Stimulated activated CD8-positive, alpha-beta memory T cell treated with anti-CD3 and anti-CD28 coated beads, Interleukin-7, amount 100 ng/mL, for 1 hour (primary cell): ENCODE measurements around the gene FEV.

ENCODE experiments used
- DNase-seq, 2 donors: peaks; one replicate each; pipeline ENCODE4 v3.0.0-alpha.2; 2020; ENCODE audit warnings: low read depth in 2 of 2

Gene FEV

DNA sequence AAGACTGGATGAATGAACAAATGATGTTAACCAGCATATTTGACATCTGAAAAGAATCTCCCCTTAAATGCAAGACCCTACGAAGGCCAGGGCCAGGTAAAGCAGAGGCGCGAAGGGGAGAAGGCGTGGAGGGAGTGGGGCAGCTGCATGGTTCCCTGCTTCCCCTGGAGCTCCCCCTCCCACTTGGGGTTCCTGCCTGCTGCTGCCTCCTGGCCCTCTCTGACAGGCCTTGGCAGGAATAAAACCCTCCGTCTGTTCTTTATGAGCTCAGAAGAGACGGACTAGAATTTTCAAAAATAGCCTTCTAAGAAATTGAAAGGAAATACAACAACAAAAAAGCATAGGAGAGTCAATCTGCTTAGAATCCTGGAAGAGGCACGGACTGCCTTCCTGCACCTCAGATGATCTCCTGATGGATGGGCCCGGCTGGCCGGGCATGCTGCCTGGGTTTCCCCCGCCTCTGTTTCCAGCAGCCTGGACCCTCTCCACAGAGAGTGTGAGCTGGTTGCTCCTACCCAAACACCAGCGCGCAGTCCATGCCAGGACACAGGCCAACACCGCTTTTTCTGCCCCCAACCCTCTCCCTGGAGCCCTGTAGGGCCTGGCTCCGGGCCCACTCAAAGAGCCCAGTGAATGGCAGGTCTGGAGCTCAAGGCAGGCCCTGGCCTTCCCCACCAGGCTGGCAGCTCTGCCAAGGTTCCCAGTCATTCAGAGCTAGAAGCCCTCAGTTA is 32.4 kb upstream of the FEV start:
- no peak for DNase-seq

DNA sequence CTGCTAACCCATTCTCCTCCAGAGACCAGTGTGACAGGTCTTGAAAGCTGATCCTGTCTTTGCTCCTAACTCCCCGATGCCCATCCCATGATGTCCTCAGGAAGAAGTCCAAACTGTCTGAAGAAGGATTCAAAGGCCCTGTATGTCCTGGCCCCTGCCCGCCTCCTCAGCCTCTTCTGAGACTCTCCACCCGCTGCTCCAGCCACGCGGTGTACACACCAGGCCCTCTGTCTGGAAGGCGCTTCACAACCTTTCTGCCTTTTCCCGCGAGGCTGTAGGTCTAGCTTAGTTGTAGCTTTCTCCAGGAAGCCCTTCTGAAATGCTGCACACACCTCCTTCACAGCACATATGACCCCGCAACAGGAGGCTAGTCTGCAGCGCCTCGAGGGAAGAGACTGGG is 31.7 kb upstream of the FEV start:
- DNase-seq, result no peak

DNA sequence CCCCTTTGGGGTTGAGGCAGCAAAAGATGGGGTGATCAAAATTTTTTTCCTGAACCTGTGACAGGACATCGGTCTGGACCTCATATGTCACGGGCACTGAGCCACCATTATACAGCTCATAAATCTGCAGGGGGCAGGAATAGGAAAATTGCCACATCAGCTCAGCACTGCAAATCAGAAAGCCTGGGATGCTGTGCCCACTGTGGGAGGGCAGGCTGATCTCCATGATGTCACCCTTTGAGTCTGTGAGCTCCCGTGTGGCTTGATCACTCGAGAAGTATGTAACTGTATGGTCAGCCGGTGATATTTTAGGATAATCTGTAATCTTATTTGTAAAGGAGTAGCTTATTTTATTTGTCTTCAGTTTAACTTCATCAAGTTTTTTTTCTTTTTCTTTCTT is 25.9 kb upstream of the FEV start:
- no peak for DNase-seq

DNA sequence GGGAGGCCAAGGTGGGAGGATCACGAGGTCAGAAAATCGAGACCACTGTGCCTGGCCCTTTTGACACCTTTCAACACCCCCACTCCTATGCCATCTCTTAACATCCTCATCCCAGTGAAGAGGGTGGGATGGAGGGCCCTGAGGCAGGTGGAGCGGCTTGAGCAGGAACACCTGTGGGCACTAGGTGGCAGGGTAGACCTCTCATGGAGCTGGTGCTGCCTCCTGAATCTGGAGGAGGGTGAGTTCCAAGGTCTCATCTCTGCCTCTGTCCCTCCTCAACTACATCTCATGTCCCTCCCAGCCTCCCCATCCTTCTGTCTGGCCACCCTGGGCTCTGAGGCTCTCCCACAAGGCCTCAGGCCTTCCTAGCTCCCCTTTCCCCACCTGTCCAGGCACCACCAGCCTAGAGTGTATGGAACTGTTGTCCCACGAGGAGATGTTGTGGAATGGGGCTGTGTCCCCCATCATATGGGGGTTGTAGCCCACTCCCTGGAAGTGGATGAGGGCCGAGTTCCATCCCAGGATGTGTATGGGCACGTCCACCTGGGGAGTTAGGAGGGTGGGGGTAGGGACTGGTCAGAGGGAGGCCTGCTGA is 25.3 kb upstream of the FEV start:
- no peak for DNase-seq

DNA sequence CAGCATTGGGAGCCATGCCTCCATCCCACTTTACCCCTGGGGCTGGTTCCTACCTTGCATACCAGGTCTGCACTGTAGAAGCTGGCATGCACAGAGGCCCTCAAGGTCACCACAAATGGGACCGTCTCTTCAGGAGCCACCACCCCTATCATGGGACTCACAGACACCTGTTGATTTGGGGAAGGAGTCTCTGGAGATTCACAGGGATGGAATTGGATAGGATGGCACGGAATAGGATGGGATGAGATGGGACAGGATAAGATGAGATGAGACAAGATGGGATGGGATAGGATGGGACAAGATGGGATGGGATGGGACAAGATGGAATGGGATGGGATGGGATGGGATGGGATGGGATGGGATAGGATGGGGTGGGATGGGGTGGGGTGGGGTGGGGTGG is 24.3 kb upstream of the FEV start:
- no peak for DNase-seq

DNA sequence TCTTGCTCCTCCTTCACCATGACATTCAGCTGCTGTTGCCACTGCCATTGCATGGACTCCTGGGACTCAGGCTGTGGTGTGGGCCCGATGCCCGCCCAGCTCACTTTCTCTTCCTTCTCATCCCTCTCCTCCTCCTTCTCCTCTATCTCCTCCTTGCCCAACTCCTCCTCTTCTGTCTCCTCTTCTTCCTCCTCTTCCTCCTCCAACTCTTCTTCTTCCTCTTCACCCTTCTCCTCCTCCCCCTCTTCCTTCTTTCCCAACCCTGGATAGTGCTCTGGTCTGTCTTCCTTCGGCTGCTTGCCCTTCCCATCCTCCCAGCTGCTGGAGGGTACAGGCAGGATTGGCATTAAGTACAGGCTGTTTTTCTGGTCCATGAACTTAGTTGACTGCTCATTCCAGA is 19.0 kb upstream of the FEV start:
- no peak for DNase-seq

DNA sequence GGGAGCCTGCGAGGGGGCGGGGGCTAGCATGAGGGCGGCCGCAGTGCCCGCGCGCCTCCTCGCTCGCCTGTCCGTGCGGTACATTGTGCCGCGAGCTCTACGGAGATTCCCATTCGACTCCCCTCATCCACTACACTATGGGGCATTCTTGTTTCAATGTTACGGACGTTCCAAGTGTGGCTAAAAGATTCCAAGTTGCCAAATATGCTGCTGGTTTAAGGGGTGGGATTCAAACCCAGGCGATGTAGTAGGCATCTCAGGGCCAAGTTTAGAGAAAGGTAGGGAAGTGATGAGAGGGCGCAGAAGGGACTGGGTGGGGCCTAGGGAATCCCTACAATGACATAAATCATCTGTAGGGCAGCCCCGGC is 18.3 kb upstream of the FEV start:
- DNase-seq, result no peak

DNA sequence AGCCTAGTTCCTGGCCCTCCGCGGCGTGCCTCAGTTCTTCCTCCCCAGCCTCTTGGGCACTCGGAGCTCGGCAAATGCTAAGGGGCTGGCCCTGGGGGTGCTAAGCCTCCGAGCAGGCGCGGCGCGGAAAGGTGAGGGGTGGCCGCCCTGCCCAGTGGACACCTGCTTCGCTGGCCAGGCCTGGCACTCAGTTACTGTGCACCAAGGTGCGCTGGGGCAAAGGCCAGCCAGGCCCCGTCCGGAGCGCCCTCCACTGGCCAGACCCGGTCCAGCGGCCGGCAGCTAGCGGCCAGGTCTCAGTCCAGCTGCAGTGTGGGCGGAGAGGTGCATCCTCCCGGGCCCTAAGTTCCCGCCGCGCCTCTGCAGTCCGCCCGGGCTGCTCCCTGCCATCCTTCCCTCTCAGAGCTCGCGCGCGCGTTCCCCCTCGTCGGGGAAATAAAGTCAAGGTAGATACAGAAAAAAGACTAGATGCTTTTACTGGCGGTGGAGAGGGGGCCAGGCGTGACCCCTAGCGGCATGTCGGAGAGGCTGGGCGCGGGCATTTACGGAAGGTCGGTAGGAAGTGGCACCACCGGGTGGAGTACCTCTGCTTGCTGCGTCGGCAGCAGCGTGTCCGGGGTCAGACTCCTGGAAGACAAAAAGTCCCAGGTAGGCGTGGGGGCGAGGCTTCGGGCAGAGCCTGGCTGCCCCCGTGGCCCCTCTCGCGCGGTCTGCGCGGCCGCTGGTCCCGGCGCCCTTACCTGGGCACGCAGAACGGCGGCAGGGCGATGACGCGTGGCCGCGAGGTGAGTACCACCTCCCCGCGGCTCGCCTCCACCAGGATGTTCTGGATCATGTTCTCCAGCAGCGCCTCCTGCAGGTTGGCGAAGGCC is 17.6 kb upstream of the FEV start:
- no peak for DNase-seq

DNA sequence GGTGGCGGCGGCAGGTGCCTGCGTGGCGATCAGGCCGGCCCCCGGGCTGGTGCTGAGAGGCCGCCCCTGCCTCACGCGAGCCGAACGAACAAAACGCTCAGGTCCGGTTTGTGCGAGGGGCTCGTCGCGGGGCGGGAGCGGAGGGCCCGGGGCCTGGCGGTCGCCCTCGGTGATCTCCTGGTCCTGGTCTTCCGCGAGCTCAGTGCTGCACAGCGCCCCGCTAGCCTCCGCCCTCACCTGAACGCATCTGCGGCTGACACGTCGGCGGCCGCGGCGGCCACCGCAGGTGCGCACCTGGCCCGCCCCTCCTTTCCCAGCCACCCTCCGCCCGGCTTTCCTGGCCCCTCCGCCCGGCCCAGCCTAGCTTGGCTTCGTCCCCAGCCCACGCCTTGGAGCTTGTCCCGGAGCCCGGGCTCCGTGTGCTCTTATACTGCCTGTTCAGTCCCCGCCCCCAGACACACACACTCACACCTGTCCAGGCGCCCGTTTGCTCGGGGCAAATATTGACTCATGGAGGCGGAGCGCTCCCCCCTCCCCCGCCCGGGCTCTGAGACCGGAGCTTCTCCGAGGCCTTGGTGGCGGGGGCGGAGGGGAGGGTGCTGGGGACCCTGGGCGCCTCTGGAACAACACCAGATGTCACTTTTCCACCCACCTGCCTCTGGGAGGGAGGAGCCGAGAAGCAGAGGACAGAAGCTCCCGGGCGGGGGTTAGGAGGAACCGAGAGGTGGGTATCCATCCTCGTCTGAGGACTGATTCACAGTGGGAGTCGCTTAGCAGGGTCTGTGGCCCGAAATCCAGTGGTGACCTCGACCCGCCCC is 16.8 kb upstream of the FEV start:
- DNase-seq, result no peak

DNA sequence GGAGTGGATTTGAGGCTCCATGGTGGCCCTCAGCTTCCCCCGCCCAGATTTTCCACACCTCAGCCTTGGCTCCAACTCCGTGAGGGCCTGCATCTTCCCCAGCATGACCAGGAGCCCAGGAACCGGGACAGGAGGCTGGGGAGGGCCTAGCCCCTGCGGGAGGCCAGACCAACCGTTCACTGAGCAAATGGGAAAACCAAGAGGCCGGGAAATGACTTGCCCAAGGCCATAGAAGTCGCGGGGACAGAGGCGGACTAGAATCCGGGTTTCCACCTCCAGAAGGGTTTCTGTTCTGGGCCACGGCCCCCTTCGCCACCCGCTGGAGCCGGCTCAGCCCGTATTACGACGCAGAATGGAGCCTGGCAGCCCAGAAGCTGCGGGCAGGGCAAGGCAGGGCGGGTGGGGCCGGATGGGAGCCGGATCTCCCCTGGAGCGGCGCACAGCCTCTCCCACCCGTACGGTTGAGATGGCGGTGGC is 16.2 kb upstream of the FEV start:
- DNase-seq, result no peak

DNA sequence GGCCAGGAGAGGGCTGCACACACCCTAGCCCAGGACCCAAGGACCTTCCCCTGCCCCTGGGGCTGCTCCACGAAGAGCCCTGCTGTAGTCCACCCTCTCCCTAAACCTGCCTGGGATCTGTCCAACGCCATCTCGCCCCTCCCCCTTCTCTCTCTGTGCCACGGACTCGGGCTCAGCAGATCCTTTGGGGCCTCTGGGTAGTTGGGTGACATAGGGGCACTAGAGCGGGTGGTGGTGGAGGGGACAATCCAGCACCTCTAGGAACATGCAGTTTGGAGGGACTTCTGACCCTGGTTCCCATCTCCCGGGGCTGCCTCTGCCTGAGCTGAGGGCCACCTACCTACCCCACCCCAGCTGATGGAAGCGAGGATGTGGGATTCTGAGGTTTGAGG is 15.6 kb upstream of the FEV start:
- DNase-seq, result no peak

DNA sequence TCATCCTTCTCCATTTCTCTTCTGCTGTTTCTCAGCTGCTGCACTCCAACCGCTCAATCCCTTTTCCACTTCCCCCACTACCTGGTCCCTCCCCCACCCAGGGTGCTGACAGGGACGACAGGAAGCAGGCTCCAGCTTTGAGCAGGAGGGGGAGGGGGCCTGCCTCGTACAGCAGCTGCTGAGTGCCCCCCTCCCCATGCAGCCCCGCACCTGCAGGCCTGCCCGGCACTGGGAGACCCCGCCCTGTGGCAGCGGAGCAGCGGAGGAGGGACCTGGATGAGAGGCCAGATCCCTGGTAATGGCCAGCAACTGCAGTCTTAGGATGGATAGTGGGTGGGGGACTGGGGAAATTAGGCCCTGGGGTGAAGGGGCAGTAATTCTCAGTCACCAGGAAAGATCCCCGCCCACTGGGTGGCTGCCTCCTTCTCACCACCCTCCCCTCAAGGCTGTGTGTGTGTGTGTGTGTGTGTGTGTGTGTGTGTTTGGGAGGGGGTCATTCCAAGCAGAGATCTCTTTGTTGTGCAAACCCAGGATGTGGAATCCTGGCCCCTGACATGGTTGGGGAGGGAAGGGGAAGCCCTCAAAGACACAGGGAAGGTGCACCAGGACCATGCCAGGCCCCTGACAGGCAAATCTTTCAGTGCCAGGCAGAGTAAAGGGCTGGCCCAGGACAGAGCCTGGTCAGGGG is 15.0 kb upstream of the FEV start:
- no peak for DNase-seq

DNA sequence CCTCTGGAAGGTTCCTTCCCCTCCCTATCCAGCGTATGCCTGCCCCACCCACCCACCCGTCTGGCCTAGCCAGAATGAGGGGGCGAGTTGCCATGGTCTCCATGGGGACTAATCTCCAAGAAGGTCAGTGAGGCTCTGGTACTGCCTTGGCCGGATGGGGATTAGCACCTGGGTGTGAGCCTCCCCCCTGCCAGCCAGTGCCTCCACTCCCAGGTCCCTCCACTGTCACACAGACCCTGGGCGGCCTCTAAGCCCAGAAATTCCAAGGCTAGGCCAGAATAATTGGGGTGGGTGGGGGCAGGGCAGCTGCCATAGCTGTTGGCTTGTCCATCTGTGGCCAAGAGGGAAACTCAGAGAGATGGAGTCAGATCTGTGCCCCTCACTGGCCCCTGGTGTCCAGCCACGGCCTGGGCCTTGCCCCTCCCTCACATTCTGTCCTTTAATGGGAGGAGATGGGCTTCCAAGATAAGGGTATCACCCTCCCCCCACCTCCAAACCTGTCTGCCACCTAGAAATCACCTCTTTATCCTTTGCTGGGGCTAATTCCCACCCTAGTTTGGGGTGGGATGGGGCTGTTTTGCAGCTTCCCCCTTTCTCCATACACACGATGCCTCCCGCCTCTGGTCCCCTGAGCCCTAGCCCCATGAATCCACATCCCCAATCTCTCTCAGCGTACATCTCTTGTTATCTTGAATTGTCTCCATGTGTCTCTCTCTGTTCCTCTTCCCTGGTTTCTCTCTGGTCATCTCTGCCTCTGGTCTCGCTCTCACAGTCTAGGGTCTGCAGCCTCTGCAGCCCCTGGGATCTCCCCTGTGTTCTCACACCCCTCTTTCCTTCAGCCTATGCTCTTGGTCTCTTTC is 14.3 kb upstream of the FEV start:
- no peak for DNase-seq

DNA sequence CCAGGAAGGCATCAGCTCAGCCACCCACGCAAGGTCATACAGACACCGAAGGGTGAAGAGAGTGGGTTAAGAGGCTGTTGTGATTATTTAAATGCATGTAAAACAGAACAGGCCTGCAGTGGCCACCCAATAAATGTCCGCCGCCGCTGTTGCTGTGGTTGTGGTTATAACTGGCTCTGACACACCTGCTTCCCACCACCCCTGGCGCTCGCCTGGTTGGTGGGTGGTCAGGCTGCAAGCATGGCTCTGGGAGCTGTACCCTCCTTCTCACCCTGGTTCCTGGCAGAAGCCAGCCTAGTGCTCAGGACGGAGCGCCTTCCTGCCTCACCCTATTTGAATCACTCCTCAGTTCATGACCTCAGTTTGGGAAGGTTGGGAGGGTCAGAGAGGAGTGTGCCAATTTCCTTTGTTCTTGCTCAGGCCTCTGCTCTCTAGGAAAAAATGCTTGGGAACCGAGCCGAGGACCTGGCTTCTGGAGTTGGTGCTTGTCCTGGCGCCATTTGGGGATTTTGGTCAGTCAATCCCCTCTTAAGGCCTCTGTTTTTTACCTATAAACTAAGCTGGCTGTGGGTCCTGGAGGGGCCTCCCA is 13.5 kb upstream of the FEV start:
- DNase-seq, result no peak

DNA sequence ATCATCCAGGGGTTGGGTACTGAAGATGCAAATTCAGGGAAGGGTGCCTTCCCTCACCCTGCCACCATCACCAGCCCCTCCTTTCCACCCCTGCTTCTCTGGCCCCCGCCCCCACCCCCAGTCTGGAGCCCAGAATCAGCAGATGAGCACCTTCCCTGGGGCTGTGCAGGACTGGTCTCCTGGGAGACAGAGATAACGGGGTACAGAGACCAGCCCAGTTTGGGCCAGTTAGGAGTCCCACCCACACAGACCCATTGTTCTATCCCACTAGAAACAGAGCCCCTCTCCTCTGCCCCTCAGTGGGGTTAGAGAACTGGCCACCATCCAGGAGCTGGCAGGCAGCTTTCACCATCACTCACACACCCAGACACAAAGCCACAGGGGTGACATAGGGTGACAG is 12.7 kb upstream of the FEV start:
- DNase-seq, result no peak

DNA sequence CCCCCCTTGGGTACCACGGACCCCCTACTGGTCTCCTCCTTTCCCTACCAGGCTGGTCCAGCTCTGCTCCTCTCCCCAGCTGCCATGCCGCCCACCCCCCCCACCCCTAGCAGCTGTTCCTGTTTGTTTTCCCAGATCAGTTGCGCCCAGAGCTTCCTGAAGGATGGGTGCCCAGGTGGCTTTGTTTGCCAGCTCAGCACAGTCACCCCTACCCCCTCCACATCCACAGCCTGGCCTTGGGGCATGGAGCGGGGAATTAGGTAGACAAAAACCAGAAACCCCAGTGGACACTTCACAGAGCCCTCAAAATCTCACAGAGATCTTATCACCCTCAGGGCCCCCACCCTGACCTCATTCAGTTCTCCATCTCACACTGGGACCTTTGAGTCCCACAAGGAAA is 12.0 kb upstream of the FEV start:
- DNase-seq, result no peak

DNA sequence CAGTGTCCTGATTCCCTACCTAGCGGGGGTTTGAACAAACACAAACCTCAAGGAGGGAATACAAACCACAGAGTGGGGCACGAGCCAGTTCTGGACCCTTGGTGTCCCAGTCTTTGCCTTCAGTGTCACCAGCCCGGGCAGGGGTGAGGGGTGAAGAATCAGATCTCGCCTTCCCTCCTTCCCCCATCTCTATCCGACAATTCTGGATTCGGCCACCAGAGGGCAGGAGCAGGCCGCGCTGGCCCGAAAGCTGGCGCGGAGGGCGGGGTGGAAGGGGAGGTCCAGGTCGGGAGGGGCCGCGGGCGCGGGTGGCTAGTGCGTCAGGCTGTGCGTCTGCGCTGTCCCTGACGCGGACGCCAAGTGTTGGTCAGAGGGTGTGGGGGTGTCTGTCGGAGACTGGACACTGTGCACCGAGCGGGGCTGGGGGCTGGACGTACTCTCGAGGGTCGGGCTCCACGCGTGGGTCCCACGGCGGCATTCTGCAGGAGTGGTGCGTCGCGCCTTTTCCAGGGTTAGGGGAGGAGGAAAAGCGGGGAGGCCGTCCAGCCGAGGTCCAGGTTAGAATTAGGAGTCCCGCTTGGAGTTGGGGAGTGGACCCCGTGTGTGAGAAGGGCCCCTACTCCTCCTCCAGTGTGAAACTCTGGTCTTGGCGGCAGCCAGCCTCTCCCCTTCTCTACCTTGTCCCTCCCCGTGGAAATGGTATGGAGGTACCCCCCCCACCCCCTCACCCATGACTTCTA is 11.2 kb upstream of the FEV start:
- DNase-seq, result peak; percentile 49 to 59

DNA sequence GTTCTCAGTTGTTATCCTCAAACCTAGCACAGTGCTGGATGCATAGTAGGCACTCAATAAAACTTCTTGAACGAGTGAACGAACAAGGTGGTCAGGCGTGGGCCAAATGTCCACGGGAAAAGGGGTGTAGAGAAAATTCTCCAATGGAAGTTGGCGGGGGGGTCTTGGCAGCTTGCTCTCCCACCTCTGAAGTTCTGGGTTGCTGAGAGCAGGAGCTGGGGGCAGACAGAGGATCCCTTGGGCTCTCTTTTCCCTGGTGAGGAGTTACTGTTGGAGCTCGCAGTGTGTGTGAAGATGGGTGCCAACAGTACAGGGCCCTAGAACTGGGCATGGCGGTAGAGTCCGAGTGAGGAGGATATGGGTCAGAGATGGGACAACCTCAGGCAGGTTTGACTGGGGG is 10.6 kb upstream of the FEV start:
- no peak for DNase-seq
